Uterus (tissue), 4 donors: ENCODE results near the gene TAS2R14. TPM values are rescaled to one million over a fixed set of nuclear protein-coding genes. Genes with fewer than 3 reads are reported as not detected.

ENCODE experiments used
- DNase-seq, 2 donors: peaks; one replicate each; pipeline ENCODE4 v3.0.0-alpha.2; 2019 to 2020
- H3K27ac ChIP-seq, 2 donors: fragments of 200-600 bp; sonication (generic); 1 replicate in 1 of 2; 2 replicates in 1 of 2; pipeline ENCODE4 v1.5.1; 2016 to 2018
- H3K27me3 ChIP-seq, 2 donors: fragments of 200-600 bp; sonication (generic); one replicate each; pipeline ENCODE4 v1.5.1; 2018 to 2019; ENCODE audit warnings: control low read depth in 1 of 2
- H3K36me3 ChIP-seq, 2 donors: fragments of 200-600 bp; sonication (generic); one replicate each; pipeline ENCODE4 v1.5.1; 2019; ENCODE audit warnings: control low read depth in 1 of 2
- H3K4me1 ChIP-seq, 2 donors: fragments of 200-600 bp; sonication (generic); one replicate each; pipeline ENCODE4 v1.5.1; 2018 to 2019; ENCODE audit warnings: control low read depth in 1 of 2
- H3K4me3 ChIP-seq, 2 donors: fragments of 200-600 bp; sonication (generic); 1 replicate in 1 of 2; 2 replicates in 1 of 2; pipeline ENCODE4 v1.5.1; 2018 to 2019; ENCODE audit warnings: mild to moderate bottlenecking in 1 of 2
- H3K9me3 ChIP-seq, 2 donors: fragments of 200-600 bp; sonication (generic); one replicate each; pipeline ENCODE4 v1.5.1; 2019; ENCODE audit warnings: control low read depth in 1 of 2
- CTCF ChIP-seq, 4 experiments: fragments of 200-600 bp in 2 of 4; fragments of 450-650 bp in 2 of 4; sonication (generic) in 2 of 4; IDR thresholded peaks; one replicate each; pipeline ENCODE4 v1.5.1; 2016 to 2019; ENCODE audit warnings: antibody characterized with exemption in 4 of 4, mild to moderate bottlenecking in 2 of 4, moderate library complexity in 1 of 4
- POLR2A ChIP-seq, 2 donors: fragments of 450-650 bp; IDR thresholded peaks; one replicate each; pipeline ENCODE4 v1.6.1; 2016; ENCODE audit warnings: antibody characterized with exemption in 2 of 2, mild to moderate bottlenecking in 1 of 2, moderate library complexity in 1 of 2
- intact Hi-C: fragments of 100-400 bp; cut with DNase I; formaldehyde crosslinking; loops from one replicate; pipeline ENCODE4 v1.15.1; 2023; ENCODE audit warnings: low total_unique reads
- total RNA-seq, 4 donors: library from RNA; depleted of rRNA in 3 of 4; stranded (reverse); fragments of >200 nt in 3 of 4; gene quantifications; one replicate each; pipeline versions ENCODE4 v1.1.0 to v1.2.4, GENCODE V29; 2014 to 2023
- donor health status: DM: yes; HTN: yes; CAD: no.

The TAS2R14 gene
- total RNA-seq, 4 donors from 2014 or later: 0.26 to 21.1 (median 9.1) TPM

GRCh38 chr12:10900530-10900929 lies 38.5 kb downstream of the TAS2R14 start:
- no peaks in the 10 kb centered on the region for H3K36me3 ChIP-seq
- no peak overlapping the region for H3K27ac ChIP-seq
- H3K4me3 ChIP-seq: no peak overlapping the region
- no peaks in the 10 kb centered on the region for H3K4me1 ChIP-seq
- H3K9me3 ChIP-seq: peaks cover 0 to 25% of the 10 kb centered on the region in 2 donors
- H3K27me3 ChIP-seq: no peaks in the 10 kb centered on the region
- no peak for DNase-seq
- TF ChIP-seq POLR2A (IDR thresholded peaks at IDR 0.05) (no peak), CTCF (IDR thresholded peaks at IDR 0.05) (no peak)
- intact Hi-C loops: no loop called here

- no peaks in the 10 kb centered on the region for H3K27me3 ChIP-seq
- H3K4me1 ChIP-seq: no peaks in the 10 kb centered on the region
- no peak overlapping the region for H3K27ac ChIP-seq
- H3K36me3 ChIP-seq: no peaks in the 10 kb centered on the region
- no peak for DNase-seq
- TF ChIP-seq CTCF (IDR thresholded peaks at IDR 0.05): no peak
- no peak for TF ChIP-seq POLR2A (IDR thresholded peaks at IDR 0.05)
- intact Hi-C loops: no loop called here
- no peaks in the 10 kb centered on the region for H3K9me3 ChIP-seq
- H3K4me3 ChIP-seq: no peak overlapping the region
Observed at GRCh38 chr12:10896854-10897253, 42.2 kb downstream of the TAS2R14 start.

GRCh38 chr12:10891937-10892336 lies 47.1 kb downstream of the TAS2R14 start:
- intact Hi-C loops: no loop called here
- no peaks in the 10 kb centered on the region for H3K36me3 ChIP-seq
- H3K4me1 ChIP-seq: no peaks in the 10 kb centered on the region
- no peaks in the 10 kb centered on the region for H3K9me3 ChIP-seq
- H3K4me3 ChIP-seq: no peak overlapping the region
- no peak for TF ChIP-seq POLR2A (IDR thresholded peaks at IDR 0.05)
- TF ChIP-seq CTCF (IDR thresholded peaks at IDR 0.05): no peak
- no peaks in the 10 kb centered on the region for H3K27me3 ChIP-seq
- H3K27ac ChIP-seq: no peak overlapping the region
- no peak for DNase-seq

GRCh38 chr12:10889226-10889625 lies 49.8 kb downstream of the TAS2R14 start:
- Histone ChIP-seq H3K36me3 (no peaks in the 10 kb centered on the region), H3K27ac (no peak overlapping the region), H3K4me1 (no peaks in the 10 kb centered on the region), H3K4me3 (no peak overlapping the region), H3K9me3 (no peaks in the 10 kb centered on the region), H3K27me3 (no peaks in the 10 kb centered on the region)
- intact Hi-C loops: no loop called here
- no peak for DNase-seq
- TF ChIP-seq POLR2A (IDR thresholded peaks at IDR 0.05): no peak
- TF ChIP-seq CTCF (IDR thresholded peaks at IDR 0.05): no peak

Other genes starting within 250 kb of the TAS2R14 start
- gene YBX3, start 215.9 kb downstream of the TAS2R14 start, total RNA-seq: 100 to 1,000 TPM in 3 of 4 donors, 10 to 100 TPM in 1; 49.4 to 372 (median 216) TPM
- under 1 TPM in 1 of 4 donors, not detected in 3; 0.28 TPM for gene TAS2R7, start 136.6 kb downstream of the TAS2R14 start, total RNA-seq
- under 1 TPM in 1 of 4 donors, not detected in 3; 0.49 TPM for gene TAS2R8, start 132.0 kb downstream of the TAS2R14 start, total RNA-seq
- gene TAS2R9, start 129.1 kb downstream of the TAS2R14 start, total RNA-seq: under 1 TPM in 1 of 4 donors, not detected in 3; 0.28 TPM
- gene TAS2R10, start 112.9 kb downstream of the TAS2R14 start, total RNA-seq: 1 to 10 TPM in 2 of 4 donors, not detected in 2; 2.3 to 5.2 TPM
- gene PRR4, start 89.8 kb downstream of the TAS2R14 start, total RNA-seq: 10 to 100 TPM in 1 of 4 donors, 1 to 10 TPM in 2, not detected in 1; 3.0 to 11.0 (median 7.9) TPM
- 10 to 100 TPM; 13.1 to 84.0 (median 57.5) TPM for gene PRH1, start 55.0 kb downstream of the TAS2R14 start, total RNA-seq
- gene TAS2R13, start 29.7 kb downstream of the TAS2R14 start, total RNA-seq: 10 to 100 TPM in 1 of 4 donors, 1 to 10 TPM in 2, under 1 TPM in 1; 0.51 to 11.3 (median 4.3) TPM
- not detected for gene PRH2, start 10.0 kb downstream of the TAS2R14 start, total RNA-seq
- gene TAS2R50, start 47.6 kb upstream of the TAS2R14 start, total RNA-seq: 10 to 100 TPM in 1 of 4 donors, 1 to 10 TPM in 2, not detected in 1; 1.2 to 20.0 (median 5.8) TPM
- gene TAS2R20, start 59.0 kb upstream of the TAS2R14 start, total RNA-seq: 10 to 100 TPM in 1 of 4 donors, 1 to 10 TPM in 2, under 1 TPM in 1; 0.77 to 24.1 (median 4.8) TPM
- 10 to 100 TPM in 2 of 4 donors, 1 to 10 TPM in 2; 2.6 to 32.1 (median 8.2) TPM for gene TAS2R19, start 83.4 kb upstream of the TAS2R14 start, total RNA-seq
- 10 to 100 TPM in 3 of 4 donors, under 1 TPM in 1; 0.59 to 30.8 (median 15.7) TPM for gene TAS2R31, start 92.1 kb upstream of the TAS2R14 start, total RNA-seq
- 1 to 10 TPM in 2 of 4 donors, not detected in 2; 5.5 to 8.7 TPM for gene TAS2R46, start 123.0 kb upstream of the TAS2R14 start, total RNA-seq
- gene TAS2R43, start 153.1 kb upstream of the TAS2R14 start, total RNA-seq: 10 to 100 TPM in 1 of 4 donors, 1 to 10 TPM in 1, under 1 TPM in 1, not detected in 1; 0.29 to 19.5 (median 7.7) TPM
- 10 to 100 TPM in 2 of 4 donors, 1 to 10 TPM in 1, not detected in 1; 9.4 to 34.9 (median 14.9) TPM for gene TAS2R30, start 195.4 kb upstream of the TAS2R14 start, total RNA-seq
- gene SMIM10L1, start 231.9 kb upstream of the TAS2R14 start, total RNA-seq: 1 to 10 TPM; 3.6 to 7.5 (median 7.1) TPM
- not detected for gene TAS2R42, start 247.7 kb upstream of the TAS2R14 start, total RNA-seq